ENCODE data around the gene PPP1R37. TPM values are rescaled to one million over a fixed set of nuclear protein-coding genes. Genes with fewer than 3 reads are reported as not detected.

PPP1R37 gene
- total and polyA plus RNA-seq, 2 of the 13 experiments (the other 11 are each of a cell fraction or from before 2014, with no cell fraction given) = 9.0 to 14.3 TPM

GRCh38 chr19:45179072-45179891, 86.3 kb downstream of the PPP1R37 start (continued):
- no peak for TF ChIP-seq MLXIP (CRISPR knock-in tag; IDR thresholded peaks at IDR 0.05; ENCODE audit: borderline replicate concordance)
- no peak for TF ChIP-seq ZFP37 (CRISPR knock-in tag; IDR thresholded peaks at IDR 0.05; ENCODE audit: borderline replicate concordance)
- TF ChIP-seq ZBTB3 (CRISPR knock-in tag; IDR thresholded peaks at IDR 0.05; ENCODE audit: borderline replicate concordance, low read depth) = 0 out of 2 replicates have a peak, but pooled peaks have one; percentile 27
- TF ChIP-seq PREB (CRISPR knock-in tag; IDR thresholded peaks at IDR 0.05) = no peak
- 0 out of 2 replicates have a peak, but pooled peaks have one; percentile 64 for TF ChIP-seq FOXC1 (CRISPR knock-in tag; IDR thresholded peaks at IDR 0.05; ENCODE audit: borderline replicate concordance)
- 0 out of 2 replicates have a peak, but pooled peaks have one; percentile 3 for TF ChIP-seq ZNF232 (CRISPR knock-in tag; IDR thresholded peaks at IDR 0.05; ENCODE audit: borderline replicate concordance)
- TF ChIP-seq ZFY (CRISPR knock-in tag; IDR thresholded peaks at IDR 0.05) = peak; percentile 80
- no peak for TF ChIP-seq ZNF639 (CRISPR knock-in tag; conservative IDR thresholded peaks at IDR 0.05)
- peak; percentile 81; the same call in 1 of the 2 replicates for TF ChIP-seq ZC3H13 (CRISPR knock-in tag; IDR thresholded peaks at IDR 0.05)
- 0 out of 2 replicates have a peak, but pooled peaks have one; percentile 26 for TF ChIP-seq ZBTB7B (CRISPR knock-in tag; IDR thresholded peaks at IDR 0.05)
- TF ChIP-seq, protein P1, sequence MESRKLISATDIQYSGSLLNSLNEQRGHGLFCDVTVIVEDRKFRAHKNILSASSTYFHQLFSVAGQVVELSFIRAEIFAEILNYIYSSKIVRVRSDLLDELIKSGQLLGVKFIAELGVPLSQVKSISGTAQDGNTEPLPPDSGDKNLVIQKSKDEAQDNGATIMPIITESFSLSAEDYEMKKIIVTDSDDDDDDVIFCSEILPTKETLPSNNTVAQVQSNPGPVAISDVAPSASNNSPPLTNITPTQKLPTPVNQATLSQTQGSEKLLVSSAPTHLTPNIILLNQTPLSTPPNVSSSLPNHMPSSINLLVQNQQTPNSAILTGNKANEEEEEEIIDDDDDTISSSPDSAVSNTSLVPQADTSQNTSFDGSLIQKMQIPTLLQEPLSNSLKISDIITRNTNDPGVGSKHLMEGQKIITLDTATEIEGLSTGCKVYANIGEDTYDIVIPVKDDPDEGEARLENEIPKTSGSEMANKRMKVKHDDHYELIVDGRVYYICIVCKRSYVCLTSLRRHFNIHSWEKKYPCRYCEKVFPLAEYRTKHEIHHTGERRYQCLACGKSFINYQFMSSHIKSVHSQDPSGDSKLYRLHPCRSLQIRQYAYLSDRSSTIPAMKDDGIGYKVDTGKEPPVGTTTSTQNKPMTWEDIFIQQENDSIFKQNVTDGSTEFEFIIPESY (CRISPR knock-in tag; IDR thresholded peaks at IDR 0.05) = no peak
- no peak for TF ChIP-seq ZNF773 (CRISPR knock-in tag; IDR thresholded peaks at IDR 0.05; ENCODE audit: borderline replicate concordance)
- TF ChIP-seq ZNF441 (CRISPR knock-in tag; IDR thresholded peaks at IDR 0.05; ENCODE audit: borderline replicate concordance) = peak; percentile 96; the same call in 1 of the 2 replicates
- TF ChIP-seq RFX1 (IDR thresholded peaks at IDR 0.05) = no peak
- no peak for TF ChIP-seq ZNF788 (CRISPR knock-in tag; IDR thresholded peaks at IDR 0.05; ENCODE audit: borderline replicate concordance)
- TF ChIP-seq, protein P2, sequence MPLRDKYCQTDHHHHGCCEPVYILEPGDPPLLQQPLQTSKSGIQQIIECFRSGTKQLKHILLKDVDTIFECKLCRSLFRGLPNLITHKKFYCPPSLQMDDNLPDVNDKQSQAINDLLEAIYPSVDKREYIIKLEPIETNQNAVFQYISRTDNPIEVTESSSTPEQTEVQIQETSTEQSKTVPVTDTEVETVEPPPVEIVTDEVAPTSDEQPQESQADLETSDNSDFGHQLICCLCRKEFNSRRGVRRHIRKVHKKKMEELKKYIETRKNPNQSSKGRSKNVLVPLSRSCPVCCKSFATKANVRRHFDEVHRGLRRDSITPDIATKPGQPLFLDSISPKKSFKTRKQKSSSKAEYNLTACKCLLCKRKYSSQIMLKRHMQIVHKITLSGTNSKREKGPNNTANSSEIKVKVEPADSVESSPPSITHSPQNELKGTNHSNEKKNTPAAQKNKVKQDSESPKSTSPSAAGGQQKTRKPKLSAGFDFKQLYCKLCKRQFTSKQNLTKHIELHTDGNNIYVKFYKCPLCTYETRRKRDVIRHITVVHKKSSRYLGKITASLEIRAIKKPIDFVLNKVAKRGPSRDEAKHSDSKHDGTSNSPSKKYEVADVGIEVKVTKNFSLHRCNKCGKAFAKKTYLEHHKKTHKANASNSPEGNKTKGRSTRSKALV (CRISPR knock-in tag; IDR thresholded peaks at IDR 0.05) = no peak; the same call in 1 of the 2 replicates
- no peak for TF ChIP-seq ZNF431 (CRISPR knock-in tag; IDR thresholded peaks at IDR 0.05; ENCODE audit: borderline replicate concordance, low read depth)
- no peak for TF ChIP-seq CEBPG (CRISPR knock-in tag; IDR thresholded peaks at IDR 0.05)

All from HepG2 (cell line).